Measurements from ENCODE around the gene POU1F1.
"Not testable (repeated sequence)": the region's sequence is repeated elsewhere in the genome, so short reads cannot be mapped to it uniquely, and the experiment has no call there.

POU1F1 gene

GRCh38 chr3:87248831-87249230 lies 27.6 kb downstream of the POU1F1 start:
- DNase-seq: no peak

GRCh38 chr3:87248231-87248630 lies 28.2 kb downstream of the POU1F1 start:
- DNase-seq: not testable (repeated sequence)

- DNase-seq: no peak
Observed at GRCh38 chr3:87247430-87247773, 29.0 kb downstream of the POU1F1 start.

- no peak for DNase-seq
Observed at GRCh38 chr3:87246662-87247429, 29.5 kb downstream of the POU1F1 start.

- no peak for DNase-seq
Observed at GRCh38 chr3:87236093-87236492, 40.3 kb downstream of the POU1F1 start.

GRCh38 chr3:87233805-87234204 lies 42.6 kb downstream of the POU1F1 start:
- DNase-seq: no peak

GRCh38 chr3:87229113-87229512 lies 47.3 kb downstream of the POU1F1 start:
- DNase-seq: no peak

- no peak for DNase-seq
Observed at GRCh38 chr3:87228316-87228715, 48.1 kb downstream of the POU1F1 start.

GRCh38 chr3:87227835-87228144 lies 48.6 kb downstream of the POU1F1 start:
- DNase-seq: peak; percentile 30

- peak; percentile 89 for DNase-seq
Observed at GRCh38 chr3:87227104-87227834, 49.1 kb downstream of the POU1F1 start, which contains the start of gene CHMP2B. CHMP2B (plus strand) TSS chr3:87227309; CDS start chr3:87227523, 214 bp downstream.

- DNase-seq: no peak
Observed at GRCh38 chr3:87225659-87226058, 50.7 kb downstream of the POU1F1 start.

- no peak for DNase-seq
Observed at GRCh38 chr3:87219611-87220010, 56.8 kb downstream of the POU1F1 start.

- no peak for DNase-seq
Observed at GRCh38 chr3:87218560-87218959, 57.8 kb downstream of the POU1F1 start.

Data from NCI-H82 (cell line).